WTC11 (cell line): ENCODE data around the gene RIMS4.

Experiments
- CBFB ChIP-seq: sonication (generic); formaldehyde crosslinking; IDR thresholded peaks from 2 replicates; pipeline ENCODE4 v1.8.1; 2022; ENCODE audit warnings: mild to moderate bottlenecking, low read depth, missing genetic modification reagents
- CREB1 ChIP-seq: sonication (generic); formaldehyde crosslinking; IDR thresholded peaks from 2 replicates; pipeline ENCODE4 v1.8.0; 2023; ENCODE audit warnings: mild to moderate bottlenecking, missing genetic modification reagents
- CTCF ChIP-seq: fragments of 200-600 bp; IDR thresholded peaks from 2 replicates; pipeline ENCODE4 v1.8.0; 2022; ENCODE audit warnings: antibody characterized with exemption
- NFE2L1 ChIP-seq: sonication (generic); formaldehyde crosslinking; IDR thresholded peaks from 2 replicates; pipeline ENCODE4 v1.8.1; 2023; ENCODE audit warnings: missing genetic modification reagents
- NFYB ChIP-seq: sonication (generic); formaldehyde crosslinking; conservative IDR thresholded peaks from 2 replicates; pipeline ENCODE4 v1.8.0; 2022; ENCODE audit warnings: low read depth, missing genetic modification reagents
- USF1 ChIP-seq: sonication (generic); formaldehyde crosslinking; IDR thresholded peaks from 2 replicates; pipeline ENCODE4 v1.8.0; 2022; ENCODE audit warnings: mild to moderate bottlenecking, missing genetic modification reagents

GRCh38 chr20:44752099-44752931 is 58.0 kb downstream of the RIMS4 start:
- TF ChIP-seq CTCF (no peak), NFYB (CRISPR knock-in tag) (no peak), CREB1 (CRISPR knock-in tag) (no peak), CBFB (CRISPR knock-in tag) (no peak), USF1 (no peak), NFE2L1 (no peak)
